SK-N-MC (cell line): ENCODE results near the gene ITPKB.

ENCODE experiments used
- DNase-seq: peaks from one replicate; pipeline ENCODE4 v3.0.0-alpha.2; 2011; ENCODE audit warnings: low read depth, low spot score
- H3K27ac ChIP-seq: fragments of 200-600 bp; sonication (generic); 2 replicates; pipeline ENCODE4 v1.5.1; 2016; ENCODE audit warnings: mixed run types
- H3K36me3 ChIP-seq: fragments of 200-600 bp; sonication (generic); 2 replicates; pipeline ENCODE4 v1.6.1; 2017; ENCODE audit warnings: antibody characterized with exemption, low read length, mixed read lengths; ENCODE audit not compliant: insufficient read depth
- H3K4me3 ChIP-seq: fragments of 200-600 bp; sonication (generic); 2 replicates; pipeline ENCODE4 v1.5.1; 2016
- H3K9ac ChIP-seq: fragments of 200-600 bp; sonication (generic); 2 replicates; pipeline ENCODE4 v1.8.0; 2017; ENCODE audit warnings: mixed run types, mixed read lengths; ENCODE audit not compliant: insufficient read length
- H3K9me3 ChIP-seq: fragments of 200-600 bp; sonication (generic); 2 replicates; pipeline ENCODE4 v1.6.1; 2017; ENCODE audit warnings: low read depth, mild to moderate bottlenecking, antibody characterized with exemption, low read length, moderate library complexity, mixed read lengths
- EZH2 ChIP-seq: fragments of 200-600 bp; sonication (generic); IDR thresholded peaks from one replicate; pipeline ENCODE4 v1.6.1; 2017; ENCODE audit warnings: antibody characterized with exemption
- FOXP2 ChIP-seq: optimal IDR thresholded peaks from 2 replicates; pipeline ENCODE3; 2011; ENCODE audit warnings: mild to moderate bottlenecking, moderate library complexity; ENCODE audit not compliant: insufficient read depth; ENCODE audit errors: extremely low read length, control extremely low read depth
- POLR2AphosphoS5 ChIP-seq: IDR thresholded peaks from 2 replicates; pipeline ENCODE4 v1.6.1; 2012; ENCODE audit warnings: mild to moderate bottlenecking, low read depth, low read length, borderline replicate concordance

The ITPKB gene

DNA sequence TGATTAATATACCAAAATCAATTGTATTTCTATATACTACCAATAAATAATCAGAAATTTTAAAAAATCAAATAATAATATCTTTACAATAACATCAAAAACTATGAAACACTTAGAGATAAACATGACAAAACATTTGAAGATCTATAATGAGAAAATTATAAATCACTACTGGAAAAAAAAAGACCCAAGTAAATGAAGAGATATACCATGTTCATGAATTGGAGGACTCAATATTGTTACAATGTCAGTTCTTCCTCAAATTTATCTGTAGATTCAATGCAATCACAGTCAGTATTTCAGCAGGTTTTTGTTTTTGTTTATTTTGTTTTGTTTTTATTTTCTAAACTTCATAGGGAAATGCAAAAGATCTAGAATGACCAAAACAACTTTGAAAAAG is 4.2 kb upstream of the ITPKB start:
- Histone ChIP-seq H3K36me3 (no peaks in the 10 kb centered on the region), H3K27ac (no peak overlapping the region), H3K4me3 (no peak overlapping the region), H3K9me3 (no peaks in the 10 kb centered on the region), H3K9ac (no peak overlapping the region)
- DNase-seq: no peak
- TF ChIP-seq EZH2 (no peak), POLR2AphosphoS5 (no peak), FOXP2 (no peak)

DNA sequence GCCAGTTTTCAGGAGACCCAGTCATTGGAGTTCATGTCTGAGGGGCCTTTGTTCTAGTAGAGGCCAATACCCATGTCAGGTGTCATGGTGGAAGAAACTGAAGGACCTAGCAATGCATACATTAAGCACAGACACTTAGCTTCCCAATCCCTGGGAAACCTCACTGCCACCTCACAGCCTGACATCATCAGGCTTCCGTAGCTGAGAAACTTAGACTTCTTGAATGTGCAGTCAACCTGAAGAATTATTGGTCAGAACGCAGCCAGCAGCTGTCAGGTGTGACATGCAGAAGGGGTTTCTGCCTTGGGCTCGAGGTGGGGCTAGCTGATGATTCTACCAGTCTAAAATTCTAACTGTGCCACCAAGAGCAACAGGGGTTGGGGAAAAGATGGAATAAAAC is 1.9 kb upstream of the ITPKB start:
- Histone ChIP-seq H3K27ac (no peak overlapping the region), H3K4me3 (no peak overlapping the region), H3K36me3 (no peaks in the 10 kb centered on the region; the same call in 1 of the 2 replicates), H3K9me3 (no peaks in the 10 kb centered on the region), H3K9ac (no peak overlapping the region)
- no peak for DNase-seq
- TF ChIP-seq EZH2 (no peak), POLR2AphosphoS5 (no peak)

DNA sequence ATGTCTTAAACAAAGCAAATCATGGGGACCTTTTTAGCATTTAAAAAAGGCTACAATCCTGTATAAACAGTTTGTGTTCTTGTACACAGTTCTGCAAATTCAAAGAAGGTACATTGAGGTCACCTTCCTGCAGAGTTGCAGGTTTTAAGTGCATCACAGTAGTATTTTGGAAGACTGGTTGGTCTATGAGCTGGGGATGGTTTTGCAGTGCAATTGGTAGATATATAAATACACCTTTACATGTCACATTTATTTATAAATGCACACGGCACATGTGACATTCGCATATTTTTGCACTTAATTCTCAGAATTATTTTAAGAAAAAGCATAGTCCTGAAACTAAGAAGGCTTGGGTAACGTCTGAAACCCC is 599 bp upstream of the ITPKB start:
- no peak for DNase-seq
- H3K27ac ChIP-seq: peak overlapping the region; percentile 21; the same call in 1 of the 2 replicates
- no peak for TF ChIP-seq POLR2AphosphoS5
- TF ChIP-seq EZH2: no peak
- no peak for TF ChIP-seq FOXP2
- H3K9ac ChIP-seq: peak overlapping the region; percentile 90
- H3K36me3 ChIP-seq: no peaks in the 10 kb centered on the region; the same call in 1 of the 2 replicates
- H3K4me3 ChIP-seq: peak overlapping the region; percentile 89
- H3K9me3 ChIP-seq: no peaks in the 10 kb centered on the region

DNA sequence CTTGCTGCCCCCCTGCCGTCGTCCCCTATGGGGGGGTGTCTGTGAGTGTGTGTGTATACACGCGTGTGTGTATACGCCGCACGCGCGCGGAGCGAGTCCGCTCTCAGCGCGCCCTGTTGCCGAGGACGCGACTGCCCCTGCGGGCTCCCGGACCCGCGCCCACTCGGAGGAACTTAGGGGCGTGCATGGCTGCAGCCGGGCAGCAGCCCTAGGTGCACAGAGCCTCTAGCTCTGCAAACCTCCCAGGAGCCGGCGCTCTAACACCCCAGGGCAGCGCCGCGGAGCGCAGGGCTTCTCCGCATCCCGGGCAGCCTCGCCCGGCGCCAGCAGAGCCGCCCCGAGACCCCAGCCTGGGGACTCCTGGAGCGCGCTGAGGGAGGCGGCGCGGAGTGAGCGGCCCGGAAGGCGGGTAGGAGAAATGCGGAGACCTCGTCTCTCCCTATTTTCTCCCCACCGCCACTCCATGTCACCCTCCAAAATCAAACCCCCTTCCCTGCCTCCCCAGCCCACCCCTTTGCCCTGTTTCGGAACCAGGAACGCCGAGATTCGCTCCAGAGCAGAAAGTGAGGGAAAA is 574 bp downstream of the ITPKB start:
- H3K9ac ChIP-seq: peak overlapping the region; percentile 90
- no peak for DNase-seq
- 0 out of 2 replicates have a peak overlapping the region, but pooled peaks have one; percentile 5 for H3K27ac ChIP-seq
- H3K4me3 ChIP-seq: peak overlapping the region; percentile 89
- H3K9me3 ChIP-seq: no peaks in the 10 kb centered on the region
- no peaks in the 10 kb centered on the region; the same call in 1 of the 2 replicates for H3K36me3 ChIP-seq
- no peak for TF ChIP-seq FOXP2
- TF ChIP-seq EZH2: no peak
- no peak for TF ChIP-seq POLR2AphosphoS5

DNA sequence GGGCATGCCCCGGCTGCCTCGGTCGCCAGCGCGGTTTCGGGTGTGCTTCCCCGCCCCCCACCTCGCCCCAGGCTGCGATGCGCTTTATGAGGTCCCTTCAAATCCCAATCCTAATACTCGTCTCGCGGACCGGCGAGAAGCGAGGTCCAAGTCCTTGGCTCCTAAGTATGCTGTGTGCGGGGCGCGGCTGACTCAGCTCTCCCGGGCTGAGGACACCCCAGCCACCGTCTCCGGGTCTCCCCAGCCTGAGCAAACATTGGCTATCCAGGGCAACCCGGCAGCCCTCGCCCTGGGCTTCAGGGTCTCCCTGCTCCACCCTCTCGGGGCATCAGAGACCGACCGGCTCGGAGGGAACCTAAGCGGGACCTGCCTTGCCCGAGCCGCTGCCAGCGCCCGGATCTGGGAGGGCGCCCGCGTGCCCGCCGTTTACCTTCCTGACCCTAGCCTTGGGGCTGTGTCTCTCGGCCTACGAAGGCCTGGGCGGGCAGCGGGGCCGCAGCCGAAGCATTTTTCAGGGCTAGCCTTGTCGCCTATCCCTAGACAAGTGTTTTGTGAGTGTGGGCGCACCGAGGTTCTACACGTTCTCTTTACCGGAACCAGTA is 1.2 kb downstream of the ITPKB start:
- Histone ChIP-seq H3K9me3 (no peaks in the 10 kb centered on the region), H3K27ac (no peak overlapping the region), H3K4me3 (peak overlapping the region; percentile 89), H3K36me3 (no peaks in the 10 kb centered on the region; the same call in 1 of the 2 replicates), H3K9ac (peak overlapping the region; percentile 90)
- TF ChIP-seq EZH2 (no peak), FOXP2 (no peak)
- DNase-seq: no peak

DNA sequence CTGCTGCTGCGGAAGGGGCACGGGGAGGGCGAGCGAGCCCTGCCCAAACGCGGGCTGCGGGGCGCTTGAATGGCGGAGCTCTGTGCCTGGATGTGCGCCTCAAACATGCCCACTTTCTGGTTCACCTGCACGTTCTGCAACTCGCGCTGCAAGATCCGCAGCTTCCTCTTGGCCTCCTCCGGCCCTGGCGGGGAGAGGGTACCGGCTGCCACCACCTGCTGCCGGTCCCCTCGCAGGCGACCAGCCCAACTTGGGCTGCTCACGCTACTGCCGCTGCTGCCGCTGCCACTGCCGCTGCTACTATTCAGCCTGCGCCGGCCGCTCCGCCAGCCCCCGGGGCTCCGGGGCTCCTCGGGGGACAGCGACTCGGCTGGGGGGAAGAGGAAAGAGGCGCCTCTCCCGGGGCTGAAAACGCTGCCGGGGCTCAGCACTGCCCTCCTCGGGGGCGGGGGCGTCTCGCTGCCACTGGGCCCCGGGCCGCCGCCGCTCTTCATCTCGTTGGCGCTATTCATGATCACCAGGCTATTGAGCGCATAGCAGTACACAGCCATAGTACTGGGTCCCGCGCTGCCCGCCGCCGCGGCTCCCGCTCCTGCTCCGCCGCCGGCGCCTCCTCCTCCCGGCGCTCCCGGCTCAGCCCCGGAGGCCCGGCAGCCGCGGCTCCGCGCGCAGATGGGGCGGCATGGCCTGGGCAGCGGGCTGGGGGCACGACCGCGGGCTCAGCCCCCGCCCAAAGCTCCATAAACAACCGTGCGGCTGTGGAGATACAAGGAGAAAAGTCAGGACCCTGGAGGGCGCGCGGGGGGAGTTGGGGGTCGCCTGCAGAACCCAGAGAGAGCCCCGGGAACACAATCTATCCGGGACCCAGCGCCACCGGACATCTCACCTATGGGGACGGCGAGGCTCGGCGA is 1.9 kb downstream of the ITPKB start:
- no peak for TF ChIP-seq POLR2AphosphoS5
- no peak for TF ChIP-seq EZH2
- TF ChIP-seq FOXP2: no peak
- no peak overlapping the region for H3K27ac ChIP-seq
- no peak for DNase-seq
- peak overlapping the region; percentile 89 for H3K4me3 ChIP-seq
- H3K9me3 ChIP-seq: no peaks in the 10 kb centered on the region
- H3K36me3 ChIP-seq: no peaks in the 10 kb centered on the region; the same call in 1 of the 2 replicates
- no peak overlapping the region for H3K9ac ChIP-seq

DNA sequence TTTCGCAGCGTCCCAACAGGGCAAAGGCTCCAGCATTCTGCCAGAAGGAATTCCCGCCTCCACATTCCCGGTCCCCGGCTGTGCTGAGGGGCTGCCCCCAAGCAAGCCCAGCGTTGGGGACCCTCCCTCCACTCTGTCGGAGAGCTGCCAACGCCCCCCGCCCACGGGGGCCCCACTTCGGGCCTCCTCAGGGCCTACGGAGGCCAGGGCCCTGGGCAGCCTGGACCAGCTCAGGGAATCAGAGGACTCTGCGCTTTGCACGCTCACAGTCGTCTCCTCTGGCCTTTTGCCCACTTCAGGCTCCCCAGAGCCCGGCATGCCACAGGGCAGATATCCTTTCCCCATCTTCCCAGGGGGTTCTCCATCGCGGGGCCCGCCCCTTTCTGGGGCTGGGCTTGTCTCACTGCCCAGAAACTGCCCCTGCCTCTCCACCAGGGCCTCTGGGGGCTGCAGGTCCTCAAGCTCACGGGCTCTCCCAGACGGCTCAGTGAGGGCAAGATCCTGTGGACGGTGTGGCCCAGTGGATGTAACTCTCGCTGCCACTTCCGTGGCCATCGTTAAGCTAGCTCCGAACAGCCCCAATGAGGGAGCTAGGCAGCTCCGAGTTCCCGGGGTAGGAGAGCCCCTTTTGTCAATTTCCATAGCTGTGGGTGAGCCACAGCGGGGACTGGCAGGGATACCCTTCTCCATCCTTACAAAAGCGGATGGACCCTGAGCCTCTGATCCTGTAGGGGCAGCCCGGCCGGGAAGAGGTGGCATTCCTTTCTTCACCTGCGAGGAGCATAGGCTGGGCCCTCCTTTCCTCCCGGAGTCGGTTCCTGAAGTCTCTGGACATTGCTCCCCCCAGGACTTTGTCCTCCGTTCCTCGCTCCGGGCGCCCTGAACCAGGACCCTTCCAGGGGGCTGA is 2.8 kb downstream of the ITPKB start:
- H3K36me3 ChIP-seq: no peaks in the 10 kb centered on the region; the same call in 1 of the 2 replicates
- TF ChIP-seq EZH2 (no peak), FOXP2 (no peak), POLR2AphosphoS5 (no peak)
- no peak overlapping the region for H3K27ac ChIP-seq
- no peak overlapping the region for H3K9ac ChIP-seq
- no peak overlapping the region for H3K4me3 ChIP-seq
- H3K9me3 ChIP-seq: no peaks in the 10 kb centered on the region
- DNase-seq: no peak

DNA sequence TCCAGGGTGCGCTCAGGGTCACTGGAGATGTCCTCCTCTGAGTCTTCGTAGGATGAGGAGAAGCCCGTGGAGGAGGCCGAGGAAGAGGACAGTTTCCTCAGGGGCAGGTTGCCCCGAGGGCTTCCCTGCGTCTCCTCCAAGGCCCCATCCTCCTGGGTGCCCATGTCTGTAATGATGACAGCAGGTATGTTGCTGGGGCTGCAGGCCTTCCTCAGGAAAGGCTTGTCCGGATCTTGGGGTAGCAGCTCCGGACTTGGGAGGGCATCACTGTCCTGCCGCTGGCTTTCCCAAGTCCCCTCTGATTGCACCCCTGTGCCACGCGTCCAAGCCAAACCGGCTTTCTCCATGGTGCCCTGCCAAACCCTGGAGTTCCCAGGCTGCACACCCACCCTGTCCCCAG is 3.5 kb downstream of the ITPKB start:
- Histone ChIP-seq H3K27ac (no peak overlapping the region), H3K36me3 (no peaks in the 10 kb centered on the region; the same call in 1 of the 2 replicates), H3K9ac (no peak overlapping the region), H3K4me3 (no peak overlapping the region), H3K9me3 (no peaks in the 10 kb centered on the region)
- TF ChIP-seq POLR2AphosphoS5 (no peak), FOXP2 (no peak), EZH2 (no peak)
- DNase-seq: no peak
